A673 (cell line): ENCODE results near the gene TXN2.

Experiments used
- EZH2 ChIP-seq: fragments of 200-600 bp; sonication (generic); IDR thresholded peaks from 2 replicates; pipeline ENCODE4 v1.6.1; 2017; ENCODE audit warnings: borderline replicate concordance, low read depth, mild to moderate bottlenecking, mixed read lengths, antibody characterized with exemption, low read length; ENCODE audit not compliant: poor library complexity, severe bottlenecking
- TF ChIP-seq, protein P1 (sequence below): fragments of 300-800, 200-600 bp; sonication (generic); conservative IDR thresholded peaks from 2 replicates; pipeline ENCODE4 v1.5.1; 2017; ENCODE audit warnings: low read depth, mild to moderate bottlenecking, antibody characterized with exemption, low read length, moderate library complexity, mixed read lengths

DNA sequence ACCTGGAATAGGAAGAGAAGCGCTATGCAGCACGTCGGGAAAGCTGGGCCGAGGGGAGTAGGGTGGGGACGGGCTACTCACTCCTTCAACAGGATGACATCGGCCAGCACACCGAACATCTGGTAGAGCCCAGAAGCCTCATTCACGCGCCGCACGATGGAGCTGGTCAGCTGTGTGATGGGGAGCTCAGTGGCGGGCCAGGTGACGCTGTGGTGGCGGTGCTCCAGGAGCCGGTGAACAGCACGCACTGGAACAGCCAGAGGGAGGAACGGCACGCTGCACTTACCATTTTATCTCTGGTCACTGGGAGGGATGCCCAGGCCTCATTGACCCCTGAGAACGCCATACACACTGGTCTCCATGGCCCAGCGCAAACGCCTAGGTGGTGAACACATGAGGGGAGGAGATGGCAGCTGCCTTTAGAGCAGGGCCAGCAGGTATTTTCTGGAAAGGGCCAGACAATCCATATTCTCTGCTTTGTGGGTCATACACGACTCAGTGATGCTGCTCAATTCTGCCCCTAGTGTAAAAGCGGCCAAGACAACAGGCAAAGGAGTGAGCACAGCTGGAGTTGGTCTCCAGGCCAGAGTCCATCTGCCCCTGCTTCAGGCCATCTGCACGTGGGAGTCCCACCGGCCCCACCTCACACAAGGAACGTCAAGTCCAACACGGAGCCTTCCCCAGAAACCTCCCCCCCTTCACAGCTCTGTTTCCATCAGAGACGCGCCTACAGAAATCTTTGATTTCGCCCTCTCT, 16.6 kb upstream of the TXN2 start:
- TF ChIP-seq, protein P1, sequence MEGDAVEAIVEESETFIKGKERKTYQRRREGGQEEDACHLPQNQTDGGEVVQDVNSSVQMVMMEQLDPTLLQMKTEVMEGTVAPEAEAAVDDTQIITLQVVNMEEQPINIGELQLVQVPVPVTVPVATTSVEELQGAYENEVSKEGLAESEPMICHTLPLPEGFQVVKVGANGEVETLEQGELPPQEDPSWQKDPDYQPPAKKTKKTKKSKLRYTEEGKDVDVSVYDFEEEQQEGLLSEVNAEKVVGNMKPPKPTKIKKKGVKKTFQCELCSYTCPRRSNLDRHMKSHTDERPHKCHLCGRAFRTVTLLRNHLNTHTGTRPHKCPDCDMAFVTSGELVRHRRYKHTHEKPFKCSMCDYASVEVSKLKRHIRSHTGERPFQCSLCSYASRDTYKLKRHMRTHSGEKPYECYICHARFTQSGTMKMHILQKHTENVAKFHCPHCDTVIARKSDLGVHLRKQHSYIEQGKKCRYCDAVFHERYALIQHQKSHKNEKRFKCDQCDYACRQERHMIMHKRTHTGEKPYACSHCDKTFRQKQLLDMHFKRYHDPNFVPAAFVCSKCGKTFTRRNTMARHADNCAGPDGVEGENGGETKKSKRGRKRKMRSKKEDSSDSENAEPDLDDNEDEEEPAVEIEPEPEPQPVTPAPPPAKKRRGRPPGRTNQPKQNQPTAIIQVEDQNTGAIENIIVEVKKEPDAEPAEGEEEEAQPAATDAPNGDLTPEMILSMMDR, result no peak
- no peak for TF ChIP-seq EZH2
